ENCODE measurements around the gene ZCCHC24. TPM values are rescaled to one million over a fixed set of nuclear protein-coding genes. Genes with fewer than 3 reads are reported as not detected.
A peak's percentile ranks its signal among the peaks of the same experiment; 100 is the strongest.

The ZCCHC24 gene
- total RNA-seq, 1 donor from 2014 or later: 5.9 TPM

GRCh38 chr10:79468841-79469585 is 23.6 kb upstream of the ZCCHC24 start:
- H3K27me3 ChIP-seq: no peaks in the 10 kb centered on the region
- H3K27me3 Mint-ChIP-seq (ENCODE audit: insufficient read depth, low read depth): peaks cover 5% of the 10 kb centered on the region
- no peaks in the 10 kb centered on the region for H3K36me3 Mint-ChIP-seq
- no peak overlapping the region for H3K27ac ChIP-seq
- no peaks in the 10 kb centered on the region for H4K20me1 ChIP-seq (ENCODE audit: low read depth)
- H2AFZ ChIP-seq (replicated peaks): no peak overlapping the region
- no peak overlapping the region for H3K4me3 Mint-ChIP-seq
- no peaks in the 10 kb centered on the region for H3K36me3 ChIP-seq
- H3K9me3 Mint-ChIP-seq: no peaks in the 10 kb centered on the region
- no peak overlapping the region for H3K4me3 ChIP-seq
- no peak overlapping the region for H3K9ac ChIP-seq
- no peak overlapping the region for H3K4me2 ChIP-seq
- TF ChIP-seq CTCF (IDR thresholded peaks at IDR 0.05) (no peak), EZH2phosphoT487 (IDR thresholded peaks at IDR 0.05) (no peak), EZH2 (IDR thresholded peaks at IDR 0.05) (no peak)
- no peaks in the 10 kb centered on the region for H3K9me3 ChIP-seq (ENCODE audit: low read depth)
- H3K27ac Mint-ChIP-seq: no peak overlapping the region
- no peaks in the 10 kb centered on the region for H3K4me1 ChIP-seq
- no peak for DNase-seq (ENCODE audit: low spot score)
- H3K79me2 ChIP-seq (ENCODE audit: low read depth): no peaks in the 10 kb centered on the region
- no peaks in the 10 kb centered on the region for H3F3A ChIP-seq (ENCODE audit: low read depth)
- peaks cover 12% of the 10 kb centered on the region for H3K4me1 Mint-ChIP-seq

DNA sequence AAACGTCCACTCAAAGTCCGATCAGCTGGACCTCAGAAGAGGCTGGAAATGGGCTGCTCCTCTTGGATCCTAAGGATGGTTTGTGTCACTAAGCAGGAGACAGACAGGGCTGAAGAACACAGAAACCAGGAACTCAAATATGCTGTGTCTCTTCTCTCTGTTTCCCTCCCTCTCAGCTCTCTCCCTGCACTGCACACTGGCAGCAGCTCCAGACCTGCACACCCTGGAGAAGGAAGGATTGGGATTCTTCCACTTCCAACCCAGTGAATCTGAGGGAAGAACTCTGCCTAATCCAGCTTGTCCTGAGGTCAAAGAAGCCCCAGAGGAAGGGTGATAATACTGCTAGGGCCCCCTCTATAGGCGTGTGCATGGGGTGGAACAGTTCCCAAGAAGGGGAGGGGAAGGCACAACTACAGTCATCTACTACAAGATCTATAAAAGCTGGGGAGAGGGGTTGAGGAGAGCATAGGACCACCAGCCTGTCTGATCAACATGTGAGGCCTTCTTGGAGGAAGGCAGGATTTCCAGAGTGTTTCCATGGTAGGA is 22.7 kb upstream of the ZCCHC24 start:
- Histone ChIP-seq H3K36me3 (no peaks in the 10 kb centered on the region), H3K4me1 (no peaks in the 10 kb centered on the region), H3K4me3 (no peak overlapping the region), H3K27me3 (no peaks in the 10 kb centered on the region), H3K4me2 (no peak overlapping the region), H3K79me2 (ENCODE audit: low read depth) (no peaks in the 10 kb centered on the region), H3K9ac (no peak overlapping the region), H3K27ac (no peak overlapping the region), H4K20me1 (ENCODE audit: low read depth) (no peaks in the 10 kb centered on the region), H2AFZ (replicated peaks) (peak overlapping the region; percentile 70), H3F3A (ENCODE audit: low read depth) (no peaks in the 10 kb centered on the region), H3K9me3 (ENCODE audit: low read depth) (no peaks in the 10 kb centered on the region)
- Mint-ChIP-seq H3K4me1 (peaks cover 6% of the 10 kb centered on the region), H3K36me3 (no peaks in the 10 kb centered on the region), H3K9me3 (no peaks in the 10 kb centered on the region), H3K4me3 (no peak overlapping the region), H3K27me3 (ENCODE audit: insufficient read depth, low read depth) (peaks cover 5% of the 10 kb centered on the region), H3K27ac (no peak overlapping the region)
- TF ChIP-seq CTCF (IDR thresholded peaks at IDR 0.05) (no peak), EZH2phosphoT487 (IDR thresholded peaks at IDR 0.05) (no peak), EZH2 (IDR thresholded peaks at IDR 0.05) (no peak)
- DNase-seq (ENCODE audit: low spot score): no peak

- H3K9ac ChIP-seq: no peak overlapping the region
- no peaks in the 10 kb centered on the region for H3K9me3 ChIP-seq (ENCODE audit: low read depth)
- H3K27ac Mint-ChIP-seq: no peak overlapping the region
- no peaks in the 10 kb centered on the region for H3K36me3 ChIP-seq
- no peak for DNase-seq (ENCODE audit: low spot score)
- H3K4me3 ChIP-seq: no peak overlapping the region
- H4K20me1 ChIP-seq (ENCODE audit: low read depth): no peaks in the 10 kb centered on the region
- peaks cover 5% of the 10 kb centered on the region for H3K27me3 Mint-ChIP-seq (ENCODE audit: insufficient read depth, low read depth)
- H3K27ac ChIP-seq: no peak overlapping the region
- no peak overlapping the region for H2AFZ ChIP-seq (replicated peaks)
- TF ChIP-seq CTCF (IDR thresholded peaks at IDR 0.05): no peak
- TF ChIP-seq EZH2phosphoT487 (IDR thresholded peaks at IDR 0.05): no peak
- TF ChIP-seq EZH2 (IDR thresholded peaks at IDR 0.05): no peak
- H3K79me2 ChIP-seq (ENCODE audit: low read depth): no peaks in the 10 kb centered on the region
- no peaks in the 10 kb centered on the region for H3K36me3 Mint-ChIP-seq
- H3K27me3 ChIP-seq: peaks cover 5% of the 10 kb centered on the region
- no peaks in the 10 kb centered on the region for H3K9me3 Mint-ChIP-seq
- no peak overlapping the region for H3K4me3 Mint-ChIP-seq
- no peaks in the 10 kb centered on the region for H3K4me1 ChIP-seq
- H3K4me2 ChIP-seq: no peak overlapping the region
- H3K4me1 Mint-ChIP-seq: no peaks in the 10 kb centered on the region
- H3F3A ChIP-seq (ENCODE audit: low read depth): no peaks in the 10 kb centered on the region
Observed at GRCh38 chr10:79465341-79465740, 19.9 kb upstream of the ZCCHC24 start.
